Neural cell (in vitro differentiated cells): Measurements from ENCODE around the gene FMR1.

Source experiments
- POLR2AphosphoS5 ChIP-seq: IDR thresholded peaks from 2 replicates; pipeline ENCODE4 v1.6.1; 2012
- TF ChIP-seq, protein P1 (sequence below): fragments of 450-650 bp; IDR thresholded peaks from 2 replicates; pipeline ENCODE4 v1.5.1; 2014; ENCODE audit warnings: antibody characterized with exemption, mild to moderate bottlenecking, moderate library complexity; ENCODE audit not compliant: poor library complexity, severe bottlenecking

DNA sequence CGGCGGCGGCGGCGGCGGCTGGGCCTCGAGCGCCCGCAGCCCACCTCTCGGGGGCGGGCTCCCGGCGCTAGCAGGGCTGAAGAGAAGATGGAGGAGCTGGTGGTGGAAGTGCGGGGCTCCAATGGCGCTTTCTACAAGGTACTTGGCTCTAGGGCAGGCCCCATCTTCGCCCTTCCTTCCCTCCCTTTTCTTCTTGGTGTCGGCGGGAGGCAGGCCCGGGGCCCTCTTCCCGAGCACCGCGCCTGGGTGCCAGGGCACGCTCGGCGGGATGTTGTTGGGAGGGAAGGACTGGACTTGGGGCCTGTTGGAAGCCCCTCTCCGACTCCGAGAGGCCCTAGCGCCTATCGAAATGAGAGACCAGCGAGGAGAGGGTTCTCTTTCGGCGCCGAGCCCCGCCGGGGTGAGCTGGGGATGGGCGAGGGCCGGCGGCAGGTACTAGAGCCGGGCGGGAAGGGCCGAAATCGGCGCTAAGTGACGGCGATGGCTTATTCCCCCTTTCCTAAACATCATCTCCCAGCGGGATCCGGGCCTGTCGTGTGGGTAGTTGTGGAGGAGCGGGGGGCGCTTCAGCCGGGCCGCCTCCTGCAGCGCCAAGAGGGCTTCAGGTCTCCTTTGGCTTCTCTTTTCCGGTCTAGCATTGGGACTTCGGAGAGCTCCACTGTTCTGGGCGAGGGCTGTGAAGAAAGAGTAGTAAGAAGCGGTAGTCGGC is 528 bp downstream of the FMR1 start:
- no peak for TF ChIP-seq POLR2AphosphoS5
- TF ChIP-seq, protein P1, sequence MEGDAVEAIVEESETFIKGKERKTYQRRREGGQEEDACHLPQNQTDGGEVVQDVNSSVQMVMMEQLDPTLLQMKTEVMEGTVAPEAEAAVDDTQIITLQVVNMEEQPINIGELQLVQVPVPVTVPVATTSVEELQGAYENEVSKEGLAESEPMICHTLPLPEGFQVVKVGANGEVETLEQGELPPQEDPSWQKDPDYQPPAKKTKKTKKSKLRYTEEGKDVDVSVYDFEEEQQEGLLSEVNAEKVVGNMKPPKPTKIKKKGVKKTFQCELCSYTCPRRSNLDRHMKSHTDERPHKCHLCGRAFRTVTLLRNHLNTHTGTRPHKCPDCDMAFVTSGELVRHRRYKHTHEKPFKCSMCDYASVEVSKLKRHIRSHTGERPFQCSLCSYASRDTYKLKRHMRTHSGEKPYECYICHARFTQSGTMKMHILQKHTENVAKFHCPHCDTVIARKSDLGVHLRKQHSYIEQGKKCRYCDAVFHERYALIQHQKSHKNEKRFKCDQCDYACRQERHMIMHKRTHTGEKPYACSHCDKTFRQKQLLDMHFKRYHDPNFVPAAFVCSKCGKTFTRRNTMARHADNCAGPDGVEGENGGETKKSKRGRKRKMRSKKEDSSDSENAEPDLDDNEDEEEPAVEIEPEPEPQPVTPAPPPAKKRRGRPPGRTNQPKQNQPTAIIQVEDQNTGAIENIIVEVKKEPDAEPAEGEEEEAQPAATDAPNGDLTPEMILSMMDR: no peak
